GM21717 (cell line): ENCODE results near the gene KLHL10.
"Not testable (repeated sequence)": the region's sequence is repeated elsewhere in the genome, so short reads cannot be mapped to it uniquely, and the experiment has no call there.

Experiments
- ATAC-seq: cut with Tn5 transposase; IDR thresholded peaks from one replicate; pipeline ENCODE4 v1.9.1; 2021; ENCODE audit warnings: mild to moderate bottlenecking, moderate library complexity; ENCODE audit not compliant: unreplicated experiment

The KLHL10 gene

DNA sequence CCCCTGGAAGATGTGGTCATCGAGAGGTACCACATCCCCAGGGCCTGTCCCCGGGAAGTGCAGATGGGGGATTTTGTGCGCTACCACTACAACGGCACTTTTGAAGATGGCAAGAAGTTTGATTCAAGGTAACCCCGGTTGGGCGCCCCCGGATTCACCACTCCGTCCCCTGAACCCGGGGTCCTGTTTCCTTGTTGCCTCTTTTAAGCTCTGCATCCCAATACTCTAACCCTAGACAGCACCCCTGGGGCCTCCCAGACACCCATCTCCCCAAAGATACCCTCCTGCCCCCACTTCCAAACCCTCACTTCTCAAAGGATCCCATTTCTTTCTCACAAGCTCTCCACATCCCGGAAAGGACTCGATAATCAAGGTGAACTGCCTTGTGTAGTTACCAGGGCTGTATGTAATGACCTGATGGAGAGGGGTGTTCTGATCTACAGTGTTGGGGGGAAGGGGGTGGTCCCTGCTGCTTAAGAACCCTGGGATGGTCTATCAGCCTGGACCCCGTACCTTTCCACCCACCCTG is 24.4 kb upstream of the KLHL10 start:
- ATAC-seq: no peak

DNA sequence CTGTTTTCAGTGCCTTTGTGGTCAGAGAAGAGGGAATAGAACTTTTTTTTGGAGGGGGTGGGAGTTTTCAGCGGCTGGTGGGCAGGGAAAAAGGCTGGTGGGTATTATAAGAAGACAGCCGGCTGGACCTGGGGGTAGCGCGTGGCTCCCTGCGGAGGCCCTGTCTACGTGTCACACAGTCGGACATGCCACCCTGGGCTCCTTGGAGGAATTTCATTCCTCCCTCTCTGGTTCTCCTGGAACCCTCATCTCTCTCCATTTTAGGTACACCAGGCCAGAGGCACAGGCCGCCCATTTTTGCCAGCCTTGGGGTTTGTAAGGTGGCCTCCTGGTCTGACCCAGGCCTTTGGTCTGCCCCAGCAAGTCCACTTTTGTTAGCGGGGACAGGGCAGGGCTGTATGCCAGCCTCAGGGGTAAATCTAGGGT is 23.9 kb upstream of the KLHL10 start:
- ATAC-seq: no peak

DNA sequence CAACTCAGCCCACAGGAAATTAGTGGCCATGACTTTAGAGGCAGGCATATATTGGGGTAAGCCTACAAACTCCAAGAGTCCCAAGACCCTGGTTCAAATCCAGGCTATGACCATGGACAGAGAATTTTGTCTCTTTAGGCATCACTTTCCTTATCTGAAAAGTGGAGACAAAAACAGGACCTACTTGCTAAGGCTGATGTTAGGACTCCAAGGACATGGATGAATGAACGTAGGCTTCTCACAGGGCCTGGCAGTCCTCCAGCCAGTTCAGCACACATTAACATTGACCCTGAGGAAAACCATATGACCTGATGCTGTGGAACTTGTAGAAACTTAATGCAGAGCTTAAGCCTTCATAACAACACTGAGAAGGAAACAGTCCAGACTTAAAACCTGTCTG is 23.4 kb upstream of the KLHL10 start:
- no peak for ATAC-seq

DNA sequence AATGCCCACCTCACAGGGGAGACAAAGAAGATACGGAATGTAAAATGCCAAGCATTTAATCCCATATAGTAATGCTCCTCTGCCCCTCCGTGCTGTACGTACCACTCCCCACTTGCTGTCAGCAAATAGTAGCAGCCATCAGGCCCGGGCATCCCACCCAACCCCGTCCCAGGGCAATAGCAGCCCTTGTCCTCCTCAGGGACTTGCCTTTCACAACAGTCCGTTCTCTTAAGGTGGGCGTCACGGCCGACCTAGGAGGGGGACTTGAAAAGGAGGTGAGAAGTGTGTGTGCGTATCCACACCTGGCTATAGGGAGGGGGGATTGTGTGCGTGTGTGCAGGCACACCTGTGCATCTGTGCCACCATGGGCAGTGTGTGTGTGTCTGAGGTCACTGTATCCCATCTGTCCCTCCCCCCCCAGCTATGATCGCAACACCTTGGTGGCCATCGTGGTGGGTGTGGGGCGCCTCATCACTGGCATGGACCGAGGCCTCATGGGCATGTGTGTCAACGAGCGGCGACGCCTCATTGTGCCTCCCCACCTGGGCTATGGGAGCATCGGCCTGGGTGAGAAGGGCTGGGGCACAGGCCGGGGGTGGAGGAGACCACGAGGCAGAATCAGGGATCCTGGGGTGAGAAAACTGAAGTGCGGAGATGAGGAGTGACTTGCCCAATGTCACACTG is 20.8 kb upstream of the KLHL10 start:
- no peak for ATAC-seq

DNA sequence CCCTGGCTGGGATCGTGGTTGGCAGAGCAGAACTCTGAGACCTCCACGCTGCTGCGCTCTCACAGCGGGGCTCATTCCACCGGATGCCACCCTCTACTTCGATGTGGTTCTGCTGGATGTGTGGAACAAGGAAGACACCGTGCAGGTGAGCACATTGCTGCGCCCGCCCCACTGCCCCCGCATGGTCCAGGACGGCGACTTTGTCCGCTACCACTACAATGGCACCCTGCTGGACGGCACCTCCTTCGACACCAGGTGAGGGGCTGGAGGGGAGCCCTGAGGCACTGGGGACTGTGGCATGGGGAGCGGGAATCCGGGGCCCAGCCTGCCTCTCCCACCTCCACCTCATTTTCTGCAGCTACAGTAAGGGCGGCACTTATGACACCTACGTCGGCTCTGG is 19.6 kb upstream of the KLHL10 start:
- ATAC-seq: no peak

DNA sequence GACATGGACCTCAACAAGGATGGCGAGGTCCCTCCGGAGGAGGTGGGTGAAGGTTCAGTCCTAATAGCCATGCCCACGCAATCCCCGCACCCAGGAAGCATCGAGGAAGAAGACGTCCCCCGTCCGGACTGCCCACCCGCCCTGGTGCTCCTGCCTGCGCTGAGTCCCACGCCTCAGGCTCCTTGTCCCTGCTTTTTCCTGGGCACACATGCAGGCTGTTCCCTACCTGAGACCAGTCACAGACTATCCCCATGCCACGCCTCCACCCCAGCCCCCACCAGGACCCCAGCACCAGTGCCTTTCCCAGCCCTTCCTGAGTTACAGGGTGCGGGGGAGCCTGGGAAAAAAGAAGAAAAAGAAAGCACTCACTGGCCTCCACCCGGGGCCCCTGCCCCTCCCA is 15.8 kb upstream of the KLHL10 start:
- ATAC-seq: no peak

DNA sequence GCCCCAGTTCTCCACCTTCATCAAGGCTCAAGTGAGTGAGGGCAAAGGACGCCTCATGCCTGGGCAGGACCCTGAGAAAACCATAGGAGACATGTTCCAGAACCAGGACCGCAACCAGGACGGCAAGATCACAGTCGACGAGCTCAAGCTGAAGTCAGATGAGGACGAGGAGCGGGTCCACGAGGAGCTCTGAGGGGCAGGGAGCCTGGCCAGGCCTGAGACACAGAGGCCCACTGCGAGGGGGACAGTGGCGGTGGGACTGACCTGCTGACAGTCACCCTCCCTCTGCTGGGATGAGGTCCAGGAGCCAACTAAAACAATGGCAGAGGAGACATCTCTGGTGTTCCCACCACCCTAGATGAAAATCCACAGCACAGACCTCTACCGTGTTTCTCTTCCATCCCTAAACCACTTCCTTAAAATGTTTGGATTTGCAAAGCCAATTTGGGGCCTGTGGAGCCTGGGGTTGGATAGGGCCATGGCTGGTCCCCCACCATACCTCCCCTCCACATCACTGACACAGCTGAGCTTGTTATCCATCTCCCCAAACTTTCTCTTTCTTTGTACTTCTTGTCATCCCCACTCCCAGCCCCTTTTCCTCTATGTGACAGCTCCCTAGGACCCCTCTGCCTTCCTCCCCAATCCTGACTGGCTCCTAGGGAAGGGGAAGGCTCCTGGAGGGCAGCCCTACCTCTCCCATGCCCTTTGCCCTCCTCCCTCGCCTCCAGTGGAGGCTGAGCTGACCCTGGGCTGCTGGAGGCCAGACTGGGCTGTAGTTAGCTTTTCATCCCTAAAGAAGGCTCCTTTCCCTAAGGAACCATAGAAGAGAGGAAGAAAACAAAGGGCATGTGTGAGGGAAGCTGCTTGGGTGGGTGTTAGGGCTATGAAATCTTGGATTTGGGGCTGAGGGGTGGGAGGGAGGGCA is 15.1 kb upstream of the KLHL10 start:
- ATAC-seq: no peak

DNA sequence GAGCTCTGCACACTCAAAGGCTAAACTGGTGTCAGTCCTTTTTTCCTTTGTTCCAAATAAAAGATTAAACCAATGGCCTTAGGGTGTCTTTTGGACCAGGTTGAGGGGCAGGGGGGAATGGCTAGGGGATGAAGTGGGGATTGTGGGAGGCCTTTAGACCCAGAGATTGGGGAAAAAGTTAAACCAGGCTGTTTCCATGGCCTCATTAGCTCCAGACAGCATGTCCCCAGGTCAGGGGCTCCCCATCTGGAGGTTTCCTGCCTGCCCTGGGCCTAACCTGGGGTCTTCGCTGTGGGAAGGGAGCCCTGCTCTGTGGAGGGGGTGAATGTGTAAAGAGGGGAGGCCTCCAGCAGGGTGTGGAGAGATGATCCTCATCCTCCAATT is 14.5 kb upstream of the KLHL10 start:
- no peak for ATAC-seq

DNA sequence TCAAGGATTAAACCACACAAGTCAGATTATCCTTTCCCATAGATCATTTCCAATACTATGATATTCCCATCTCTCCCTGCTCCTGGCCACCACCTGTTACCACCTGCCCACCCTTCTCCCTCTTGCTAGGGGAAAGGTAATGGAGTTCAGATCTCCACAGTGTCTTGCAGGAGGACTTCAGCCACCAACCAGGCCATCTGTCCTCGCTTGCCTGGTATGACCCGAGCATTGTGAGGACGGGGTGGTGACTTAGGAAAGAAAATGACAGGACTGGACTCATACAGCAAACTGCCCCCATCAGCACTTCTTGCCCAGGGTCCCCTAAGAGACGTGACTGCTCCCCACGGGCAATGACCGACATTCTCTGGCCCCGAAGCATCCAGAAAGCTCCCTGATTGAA is 14.0 kb upstream of the KLHL10 start:
- no peak for ATAC-seq

DNA sequence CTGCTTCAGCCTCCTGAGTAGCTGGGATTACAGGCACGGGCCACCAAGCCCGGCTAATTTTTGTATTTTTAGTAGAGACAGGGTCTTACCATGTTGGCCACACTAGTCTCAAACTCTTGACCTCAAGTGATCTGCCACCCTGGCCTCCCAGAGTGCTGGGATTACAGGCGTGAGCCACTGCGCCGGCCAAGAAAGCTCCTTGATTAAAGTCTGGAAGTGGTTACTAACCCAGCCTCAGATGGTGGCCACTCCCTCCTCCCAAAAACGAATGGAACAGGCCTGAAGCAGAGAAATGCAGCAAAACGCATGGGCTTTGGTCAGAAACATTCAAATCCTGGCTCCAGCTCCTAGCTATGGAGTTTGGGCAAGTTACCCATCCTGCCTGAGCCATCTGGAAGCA is 13.5 kb upstream of the KLHL10 start:
- ATAC-seq: no peak

DNA sequence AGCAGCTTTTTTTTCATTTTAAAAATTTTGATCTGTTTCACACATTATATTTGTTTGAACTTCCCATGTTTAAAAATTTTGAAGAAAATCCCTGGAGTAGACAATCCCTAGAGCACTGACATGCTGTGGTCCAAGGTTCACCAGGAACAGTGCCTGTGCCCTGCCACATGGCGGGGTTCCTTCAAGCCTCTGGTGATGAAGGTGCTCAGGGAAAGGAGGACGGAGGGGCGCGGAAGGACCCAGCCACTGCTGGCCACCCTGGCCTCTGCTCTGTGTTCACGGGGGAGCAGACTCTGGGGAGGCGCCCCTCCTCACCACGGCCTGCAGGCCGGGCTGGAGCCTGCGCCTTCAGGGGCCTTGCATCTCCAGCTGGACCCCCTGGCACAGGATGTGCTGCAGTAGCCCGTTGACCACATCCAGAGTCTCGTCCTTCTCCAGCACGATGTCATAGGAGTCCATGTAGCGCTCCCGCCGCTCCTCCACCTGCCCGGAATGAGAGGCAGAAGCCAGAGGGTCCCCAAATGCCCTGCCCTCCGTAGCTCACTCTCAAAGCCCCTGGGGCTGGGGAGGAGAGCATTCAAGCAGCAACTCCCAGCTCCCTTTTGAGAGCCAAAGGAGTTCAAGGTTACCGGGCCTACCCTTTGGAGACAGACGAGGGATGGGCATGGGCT is 12.3 kb upstream of the KLHL10 start:
- no peak for ATAC-seq

DNA sequence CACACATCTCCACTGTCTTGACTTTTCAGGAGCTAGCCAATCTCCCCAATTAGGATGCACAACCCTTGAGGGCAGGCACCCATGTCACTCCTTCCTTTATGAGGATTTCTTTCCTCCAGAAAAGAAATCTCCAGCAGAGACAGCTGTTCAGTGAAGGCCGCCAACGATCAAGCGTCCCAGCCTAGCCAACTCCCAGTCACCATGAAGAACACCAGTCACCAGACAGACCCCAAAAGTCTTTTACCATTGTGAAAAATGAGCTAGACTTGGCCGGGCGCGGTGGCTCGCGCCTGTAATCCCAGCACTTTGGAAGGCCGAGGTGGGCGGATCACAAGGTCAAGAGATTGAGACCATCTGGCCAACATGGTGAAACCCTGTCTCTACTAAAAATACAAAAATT is 7.7 kb upstream of the KLHL10 start:
- ATAC-seq: not testable (repeated sequence)

DNA sequence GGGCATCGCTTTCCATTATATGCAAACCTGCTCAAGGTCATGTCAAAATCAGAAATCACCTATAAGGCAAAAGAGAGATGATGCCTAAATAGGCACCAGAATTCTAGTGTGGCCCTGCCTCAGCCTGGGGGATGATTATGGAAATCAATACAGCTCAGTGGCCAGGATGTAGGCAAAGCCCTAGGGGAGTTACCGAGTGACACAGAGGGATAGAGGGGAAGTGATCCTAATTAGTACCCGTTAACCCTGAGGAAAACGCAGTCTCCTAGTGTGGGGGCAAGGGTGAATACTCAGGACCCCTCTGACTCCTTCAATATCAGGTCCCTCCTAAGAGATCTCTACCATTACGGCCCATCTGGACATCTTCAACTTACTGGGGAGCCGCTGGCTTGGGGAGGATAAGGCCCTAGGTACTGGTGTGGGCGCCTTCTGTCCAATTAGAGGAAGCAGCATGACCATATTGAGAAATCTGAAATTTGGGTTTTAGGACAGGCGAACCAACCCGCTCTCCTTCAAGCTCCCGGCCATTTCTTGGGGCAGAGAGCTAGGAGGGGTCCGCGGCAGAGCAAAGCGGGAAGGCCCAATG is 2.3 kb upstream of the KLHL10 start:
- no peak for ATAC-seq

DNA sequence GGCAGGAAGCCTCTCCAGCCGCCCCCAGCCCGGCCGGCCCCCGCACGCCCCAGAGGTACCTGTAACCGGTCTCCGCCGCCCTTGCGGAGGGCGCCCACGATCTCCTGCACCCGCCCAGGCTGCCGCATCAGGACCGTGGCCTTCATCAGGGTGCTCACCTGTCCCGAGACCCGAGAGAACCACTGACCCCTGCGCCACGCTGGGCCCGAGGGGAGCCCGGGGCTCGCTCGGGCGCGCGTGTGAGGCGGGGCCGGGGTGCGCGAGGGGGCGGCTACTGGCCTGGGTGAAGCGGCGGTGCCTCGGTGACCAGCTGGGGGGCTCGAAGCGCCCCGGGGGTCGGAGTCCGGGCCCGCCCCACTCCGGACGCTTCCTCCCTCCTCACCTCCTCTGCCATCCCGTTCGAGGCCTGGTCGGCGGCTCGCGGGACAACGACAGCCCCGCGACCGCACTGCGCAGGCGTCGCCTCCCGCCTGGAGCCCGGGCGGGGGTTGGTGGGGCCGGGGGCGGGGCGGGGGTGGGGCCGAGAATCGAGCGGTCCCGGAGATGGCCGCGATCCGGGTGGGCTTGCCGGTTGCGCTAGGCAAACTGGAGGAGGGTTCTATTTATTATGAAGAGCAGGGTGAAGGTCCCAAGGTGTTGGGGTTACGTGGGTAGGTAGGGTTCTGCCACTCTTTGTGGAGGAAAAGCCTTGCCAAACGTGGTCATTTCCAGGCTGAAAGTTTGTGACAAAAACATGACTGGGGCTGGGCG is 1.6 kb upstream of the KLHL10 start, which contains the start of gene NT5C3B:
NT5C3B (minus strand) TSS at position 433 of the 750 bp plus-strand sequence; CDS start at position 394, 39 bp downstream.
- no peak for ATAC-seq

DNA sequence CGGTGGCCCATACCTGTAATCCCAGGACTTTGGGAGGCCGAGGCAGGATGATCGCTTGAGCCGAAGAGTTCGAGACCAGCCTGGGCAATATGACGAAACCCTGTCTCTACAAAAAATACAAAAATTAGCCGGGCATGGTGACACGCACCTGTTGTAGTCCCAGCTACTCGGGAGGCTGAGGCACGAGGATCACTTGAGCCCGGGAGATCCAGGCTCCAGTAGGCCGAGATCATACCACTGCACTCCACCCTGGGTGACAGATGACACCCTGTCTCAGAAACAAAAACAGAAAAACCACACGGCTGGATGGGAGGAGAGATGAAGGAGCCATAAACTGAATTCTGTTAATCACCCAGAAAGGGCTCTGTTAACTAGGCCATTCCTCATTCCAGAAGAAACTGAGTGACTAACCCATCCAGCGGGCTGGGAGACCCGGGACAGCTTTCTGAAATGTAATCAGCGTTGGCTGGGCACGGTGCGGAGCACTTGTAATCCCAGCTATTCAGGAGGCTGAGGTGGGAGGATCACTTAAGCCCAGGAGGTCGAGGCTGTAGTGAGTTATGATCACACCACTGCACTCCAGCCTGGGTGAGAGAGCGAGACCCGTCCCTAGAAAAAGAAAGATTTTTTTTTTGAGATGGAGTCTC is 952 bp upstream of the KLHL10 start:
- no peak for ATAC-seq

DNA sequence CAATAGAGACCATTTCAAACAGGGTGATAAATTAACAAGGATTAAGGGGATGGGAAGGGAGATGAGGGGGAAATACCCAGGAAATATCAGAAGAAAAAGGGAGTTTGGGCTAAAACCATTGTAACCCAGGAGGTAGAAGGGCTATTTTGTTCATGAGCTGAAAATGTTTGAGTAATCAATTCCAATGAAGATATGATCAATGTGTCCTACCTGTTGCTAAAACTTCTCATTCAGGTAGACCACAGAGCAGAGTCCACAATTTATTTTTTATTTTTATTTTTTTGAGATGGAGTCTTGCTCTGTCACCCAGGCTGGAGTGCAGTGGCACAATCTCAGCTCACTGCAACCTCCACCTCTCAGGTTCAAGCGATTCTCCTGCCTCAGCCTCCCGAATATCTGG is 1.8 kb downstream of the KLHL10 start:
- ATAC-seq: not testable (repeated sequence)

DNA sequence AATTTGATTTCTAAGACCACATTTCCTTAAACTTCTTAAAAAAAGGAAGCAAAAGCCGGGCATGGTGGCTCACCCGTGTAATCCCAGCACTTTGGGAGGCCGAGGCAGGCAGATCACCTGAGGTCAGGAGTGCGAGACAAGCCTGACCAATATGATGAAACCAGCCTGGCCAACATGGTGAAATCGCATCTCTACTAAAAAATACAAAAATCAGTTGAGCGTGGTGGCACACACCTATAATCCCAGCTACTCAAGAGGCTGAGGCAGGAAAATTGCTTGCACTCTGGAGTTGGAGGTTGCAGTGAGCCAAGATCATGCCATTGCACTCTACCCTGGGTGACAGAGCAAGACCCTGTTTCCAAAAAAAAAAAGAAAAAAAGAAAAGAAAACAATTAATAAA is 3.2 kb downstream of the KLHL10 start:
- not testable (repeated sequence) for ATAC-seq

DNA sequence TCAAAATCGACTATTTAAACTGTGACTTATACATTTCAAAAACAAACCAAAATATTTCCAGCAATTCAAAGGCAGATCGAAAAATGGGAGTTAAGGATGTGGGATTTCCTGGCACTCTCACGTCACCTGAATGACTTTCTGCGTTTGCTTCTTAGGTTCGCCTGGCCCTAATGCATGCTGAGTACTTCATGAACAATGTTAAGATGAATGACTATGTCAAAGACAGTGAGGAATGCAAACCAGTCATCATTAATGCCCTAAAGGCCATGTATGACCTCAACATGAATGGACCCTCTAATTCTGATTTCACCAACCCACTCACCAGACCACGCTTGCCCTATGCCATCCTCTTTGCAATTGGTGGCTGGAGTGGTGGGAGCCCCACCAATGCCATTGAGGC is 7.3 kb downstream of the KLHL10 start:
- no peak for ATAC-seq

DNA sequence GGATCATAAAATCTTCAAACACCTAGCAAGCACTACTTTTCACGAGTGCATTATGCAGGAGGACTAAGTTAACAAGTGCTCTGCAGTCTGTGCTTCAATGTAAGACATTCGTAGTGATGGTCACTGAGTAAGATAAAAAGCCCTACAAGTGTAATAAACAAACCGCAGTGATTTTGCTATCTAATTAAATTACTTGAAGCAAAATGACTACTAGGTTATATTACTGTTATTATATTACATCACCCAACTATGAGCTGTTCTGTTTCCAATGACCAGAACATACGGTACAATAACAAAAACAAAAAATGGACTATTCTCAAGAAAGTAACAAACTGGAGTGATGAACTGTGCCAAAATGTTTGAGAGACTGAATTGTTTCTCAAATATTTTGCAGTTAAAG is 11.2 kb downstream of the KLHL10 start:
- ATAC-seq: no peak
